Ovary (tissue), 3 donors: ENCODE data around the gene PRR36.

Source experiments
- CTCF ChIP-seq, 3 donors: fragments of 450-650 bp in 2 of 3; fragments of 200-600 bp in 1 of 3; IDR thresholded peaks; one replicate each; pipeline versions ENCODE4 v1.5.1 to v1.8.0; 2016 to 2022; ENCODE audit warnings: antibody characterized with exemption in 3 of 3, mild to moderate bottlenecking in 1 of 3
- EP300 ChIP-seq: sonication (generic); formaldehyde crosslinking; IDR thresholded peaks from one replicate; pipeline ENCODE4 v1.6.1; 2017; ENCODE audit warnings: antibody characterized with exemption
- POLR2A ChIP-seq: fragments of 450-650 bp; IDR thresholded peaks from one replicate; pipeline ENCODE4 v1.6.1; 2017; ENCODE audit warnings: antibody characterized with exemption, mild to moderate bottlenecking, moderate library complexity
- donor health status: DM: no; HTN: no; CAD: no.

GRCh38 chr19:7872306-7873204 lies 1.6 kb downstream of the PRR36 start:
- TF ChIP-seq CTCF (IDR thresholded peaks at IDR 0.05): no peak
- no peak for TF ChIP-seq EP300
- TF ChIP-seq POLR2A: no peak
